Erythroblast (primary cell): ENCODE data around the gene POLRMT.
A peak's percentile ranks its signal among the peaks of the same experiment; 100 is the strongest.
"Not testable (repeated sequence)": the region's sequence is repeated elsewhere in the genome, so short reads cannot be mapped to it uniquely, and the experiment has no call there.

Experiments
- DNase-seq, 2 experiments: peaks; one replicate each; lab custom pipeline; 2025; lab: John Stamatoyannopoulos, UW
- GATA1 ChIP-seq: IDR thresholded peaks from 2 replicates; pipeline ENCODE4 v1.6.1; 2011; ENCODE audit warnings: low read depth, mild to moderate bottlenecking, control low read depth, low read length, moderate library complexity
- POLR2A ChIP-seq: IDR thresholded peaks from 2 replicates; pipeline ENCODE4 v1.6.1; 2011; ENCODE audit warnings: mild to moderate bottlenecking, low read length

POLRMT gene

DNA sequence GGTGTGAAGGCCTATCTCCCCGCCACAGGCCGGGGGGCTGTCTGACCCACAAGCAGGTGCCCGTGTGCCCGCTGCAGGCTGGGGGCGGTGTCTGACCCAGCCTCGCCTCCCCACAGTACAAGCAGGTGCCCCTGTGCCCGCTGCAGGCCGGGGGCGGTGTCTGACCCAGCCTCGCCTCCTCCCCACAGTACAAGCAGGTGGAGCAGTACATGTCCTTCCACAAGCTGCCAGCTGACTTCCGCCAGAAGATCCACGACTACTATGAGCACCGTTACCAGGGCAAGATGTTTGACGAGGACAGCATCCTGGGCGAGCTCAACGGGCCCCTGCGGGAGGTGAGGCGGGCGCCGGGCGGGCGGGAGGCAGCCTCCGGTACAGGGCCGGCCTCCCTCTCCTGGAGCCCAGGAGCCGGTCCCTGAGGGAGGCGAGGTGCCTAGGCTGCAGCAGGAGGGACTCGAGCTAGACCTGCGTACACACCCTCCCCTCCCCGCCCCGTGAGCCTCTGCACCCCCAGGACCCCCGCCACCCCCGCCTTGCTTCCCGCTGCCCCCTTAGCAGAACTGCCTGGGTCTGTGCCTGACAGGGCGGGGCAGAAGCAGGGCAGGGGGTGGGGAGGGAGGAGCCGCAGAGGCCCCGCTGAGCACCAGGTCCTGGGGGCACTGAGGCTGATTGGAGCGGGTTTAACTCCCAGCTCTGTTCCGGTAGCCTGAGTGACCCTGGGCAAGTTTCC is 23.1 kb downstream of the POLRMT start:
- no peak for TF ChIP-seq POLR2A
- TF ChIP-seq GATA1, result no peak
- DNase-seq, result no peak

GRCh38 chr19:609004-609346 is 24.4 kb downstream of the POLRMT start:
- no peak for TF ChIP-seq GATA1
- TF ChIP-seq POLR2A, result no peak
- DNase-seq, result no peak

- no peak for DNase-seq
- no peak for TF ChIP-seq GATA1
- TF ChIP-seq POLR2A, result no peak
These were observed 25.0 kb downstream of the POLRMT start for GRCh38 chr19:608155-609003.

DNA sequence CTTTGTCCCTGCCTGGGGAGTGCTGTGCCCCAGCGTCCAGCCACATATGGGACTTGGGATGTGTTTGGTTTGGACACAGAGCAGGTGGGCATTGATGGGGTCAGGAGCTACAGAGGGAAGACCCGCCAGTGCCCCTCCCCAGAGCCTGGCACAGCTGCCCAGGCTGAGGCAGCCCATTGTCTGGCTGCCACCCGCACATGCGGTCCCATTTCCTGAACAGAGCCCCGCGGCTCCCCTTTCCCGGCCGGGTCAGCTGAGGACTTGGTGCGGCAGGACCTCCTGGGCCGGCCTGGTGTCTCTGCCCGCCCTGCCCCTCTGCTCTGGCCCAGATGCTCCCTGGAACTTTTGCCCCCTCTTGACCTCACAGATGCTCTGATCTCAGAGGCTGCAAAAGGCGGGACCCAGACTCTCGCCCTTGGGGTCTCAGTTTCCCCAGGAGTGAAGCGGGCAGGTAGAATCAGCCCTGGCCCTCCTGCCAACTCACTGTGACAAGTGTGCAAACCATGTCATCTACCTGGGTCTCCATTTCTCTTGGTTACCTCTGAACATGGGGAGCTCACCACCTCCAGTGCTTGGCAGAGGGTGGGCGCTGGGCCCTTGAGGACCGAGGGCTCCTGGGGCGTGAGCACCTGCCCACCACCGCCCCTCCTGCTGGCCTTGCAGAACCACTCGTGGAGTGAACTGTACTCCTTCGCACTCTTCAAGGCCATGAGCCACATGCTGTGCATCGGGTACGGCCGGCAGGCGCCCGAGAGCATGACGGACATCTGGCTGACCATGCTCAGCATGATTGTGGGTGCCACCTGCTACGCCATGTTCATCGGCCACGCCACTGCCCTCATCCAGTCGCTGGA is 25.8 kb downstream of the POLRMT start:
- TF ChIP-seq GATA1, result no peak
- TF ChIP-seq POLR2A, result no peak
- no peak for DNase-seq

DNA sequence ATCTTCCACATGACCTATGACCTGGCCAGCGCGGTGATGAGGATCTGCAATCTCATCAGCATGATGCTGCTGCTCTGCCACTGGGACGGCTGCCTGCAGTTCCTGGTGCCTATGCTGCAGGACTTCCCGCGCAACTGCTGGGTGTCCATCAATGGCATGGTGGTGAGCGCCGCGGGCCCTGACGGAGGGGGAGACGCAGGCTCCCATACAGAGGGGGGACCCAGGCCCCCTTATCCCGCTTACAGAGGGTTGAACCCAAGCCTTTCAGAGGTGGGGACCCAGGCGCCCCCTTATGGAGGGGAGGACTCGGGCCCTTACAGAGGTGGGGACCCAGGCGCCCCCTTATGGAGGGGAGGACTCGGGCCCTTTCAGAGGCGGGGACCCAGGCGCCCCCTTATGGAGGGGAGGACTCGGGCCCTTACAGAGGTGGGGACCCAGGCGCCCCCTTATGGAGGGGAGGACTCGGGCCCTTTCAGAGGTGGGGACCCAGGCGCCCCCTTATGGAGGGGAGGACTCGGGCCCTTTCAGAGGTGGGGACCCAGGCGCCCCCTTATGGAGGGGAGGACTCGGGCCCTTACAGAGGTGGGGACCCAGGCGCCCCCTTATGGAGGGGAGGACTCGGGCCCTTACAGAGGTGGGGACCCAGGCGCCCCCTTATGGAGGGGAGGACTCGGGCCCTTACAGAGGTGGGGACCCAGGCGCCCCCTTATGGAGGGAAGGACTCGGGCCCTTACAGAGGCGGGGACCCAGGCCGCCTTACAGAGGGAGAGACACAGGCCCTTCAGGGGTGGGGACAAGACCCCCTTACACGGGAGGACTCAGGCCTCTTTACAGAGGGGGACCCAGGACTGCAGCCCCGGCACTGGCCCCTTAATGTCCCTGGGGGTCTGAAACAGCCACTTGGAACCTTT is 28.0 kb downstream of the POLRMT start:
- DNase-seq, result peak; percentile 45 to 59

DNA sequence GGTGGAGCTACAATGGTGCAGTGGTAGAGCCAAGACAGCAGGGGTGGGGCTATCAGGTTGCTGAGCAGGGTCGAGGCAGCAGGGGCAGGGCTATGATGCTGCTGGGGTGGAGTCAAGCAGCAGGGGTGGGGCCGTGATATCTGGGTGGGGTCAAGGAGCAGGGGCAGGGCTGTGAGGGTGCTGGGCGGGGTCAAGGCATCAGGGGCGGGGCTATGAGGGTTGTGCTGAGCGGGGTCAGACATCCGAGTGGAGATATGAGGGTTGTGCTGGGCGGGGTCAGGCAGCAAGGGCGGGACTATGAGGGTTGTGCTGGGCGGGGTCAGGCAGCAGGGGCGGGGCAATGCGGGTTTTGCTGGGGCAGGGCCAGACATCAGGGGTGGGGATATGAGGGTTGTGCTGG is 29.0 kb downstream of the POLRMT start:
- DNase-seq, result peak; percentile 58 to 67
- TF ChIP-seq GATA1, result no peak
- TF ChIP-seq POLR2A, result no peak

GRCh38 chr19:603779-604178 is 29.6 kb downstream of the POLRMT start:
- DNase-seq, result not testable (repeated sequence)

DNA sequence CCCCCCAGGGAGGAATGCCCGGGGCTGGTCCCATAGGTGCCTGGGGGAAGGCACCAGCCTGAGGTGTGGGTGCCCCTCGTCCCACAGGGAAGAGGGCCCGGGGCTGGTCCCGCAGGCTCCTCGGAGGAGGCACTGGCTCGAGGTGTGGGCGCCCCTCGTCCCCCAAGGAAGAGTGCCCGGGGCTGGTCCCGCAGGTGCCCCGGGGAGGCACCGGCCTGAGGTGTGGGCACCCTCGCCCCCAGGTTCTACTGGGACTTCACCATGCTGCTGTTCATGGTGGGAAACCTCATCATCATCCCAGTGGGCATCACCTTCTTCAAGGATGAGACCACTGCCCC is 30.1 kb downstream of the POLRMT start:
- DNase-seq, result not testable (repeated sequence)

DNA sequence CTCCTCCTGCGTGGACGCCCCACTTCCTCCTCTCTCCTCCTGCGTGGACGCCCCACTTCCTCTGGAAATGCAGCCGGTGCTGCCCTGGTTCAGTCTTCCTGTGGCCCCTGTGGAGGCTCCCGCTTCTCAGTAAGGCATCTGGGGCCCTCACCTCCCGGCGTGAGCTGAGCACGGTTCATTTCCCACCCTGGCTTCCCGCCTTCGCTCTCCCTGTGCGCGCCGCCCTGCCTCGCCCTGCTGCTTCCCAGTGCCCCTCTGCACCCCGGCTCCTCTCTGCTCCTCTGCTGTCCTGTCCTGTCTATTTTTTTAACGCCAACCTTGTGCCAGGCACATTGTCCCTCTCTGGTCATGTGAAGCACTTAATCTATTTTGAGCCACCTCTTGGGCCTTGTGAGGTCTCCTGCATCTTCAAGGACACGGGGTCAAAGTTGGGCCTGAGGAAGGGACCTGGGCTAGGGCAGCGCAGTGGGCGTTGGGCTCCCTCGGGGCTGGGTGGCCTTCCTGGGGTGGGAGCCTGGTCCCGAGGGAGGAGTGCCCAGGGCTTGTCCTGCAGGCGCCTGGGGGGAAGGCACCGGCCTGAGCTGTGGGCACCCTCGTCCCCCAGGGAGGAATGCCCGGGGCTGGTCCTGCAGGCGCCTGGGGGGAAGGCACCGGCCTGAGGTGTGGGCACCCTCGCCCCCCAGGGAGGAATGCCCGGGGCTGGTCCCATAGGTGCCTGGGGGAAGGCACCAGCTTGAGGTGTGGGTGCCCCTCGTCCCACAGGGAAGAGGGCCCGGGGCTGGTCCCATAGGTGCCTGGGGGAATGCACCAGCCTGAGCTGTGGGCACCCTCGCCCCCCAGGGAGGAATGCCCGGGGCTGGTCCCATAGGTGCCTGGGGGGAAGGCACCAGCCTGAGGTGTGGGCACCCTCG is 30.7 kb downstream of the POLRMT start:
- no peak for TF ChIP-seq POLR2A
- no peak for TF ChIP-seq GATA1
- no peak for DNase-seq

GRCh38 chr19:601790-602189 is 31.5 kb downstream of the POLRMT start:
- TF ChIP-seq POLR2A, result no peak
- no peak for TF ChIP-seq GATA1

GRCh38 chr19:601310-601709 is 32.0 kb downstream of the POLRMT start:
- TF ChIP-seq POLR2A (no peak), GATA1 (no peak)
- no peak for DNase-seq

More at GRCh38 chr19:601790-602189, 31.5 kb downstream of the POLRMT start:
- DNase-seq, result no peak
